Choroid plexus epithelial cell (primary cell): ENCODE data around the gene DIAPH3.
A peak's percentile ranks its signal among the peaks of the same experiment; 100 is the strongest.

Experiments
- DNase-seq: peaks from one replicate; pipeline ENCODE4 v3.0.0-alpha.2; 2010; ENCODE audit warnings: low read depth
- H3K4me3 ChIP-seq: 2 replicates; pipeline ENCODE4 v1.5.1; 2011; ENCODE audit warnings: low read depth, mild to moderate bottlenecking, control low read depth, low read length, moderate library complexity
- TF ChIP-seq, protein P1 (sequence below): conservative IDR thresholded peaks from 2 replicates; pipeline ENCODE4 v1.5.1; 2011; ENCODE audit warnings: low read depth, mild to moderate bottlenecking, control low read depth, inconsistent platforms, low read length, moderate library complexity

DIAPH3 gene

DNA sequence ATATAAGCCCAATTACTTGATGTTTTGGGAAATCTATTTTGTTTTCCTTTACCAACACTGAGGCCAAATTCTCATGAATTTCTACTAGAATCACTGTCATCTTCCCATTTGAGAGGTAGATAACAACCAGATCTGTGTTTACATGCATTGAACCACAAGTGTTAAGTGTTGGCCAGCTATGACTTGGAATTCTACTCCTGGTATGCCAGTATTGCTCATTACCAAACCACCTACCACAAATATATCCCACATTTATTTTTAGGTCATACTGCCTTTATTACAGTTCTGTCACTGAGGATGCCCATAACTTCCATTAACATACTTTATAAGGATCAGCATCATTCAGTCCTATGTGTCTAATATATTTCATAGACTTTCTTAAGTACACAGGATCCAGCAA, 328.9 kb downstream of the DIAPH3 start:
- peak; percentile 38 for DNase-seq
- TF ChIP-seq, protein P1, sequence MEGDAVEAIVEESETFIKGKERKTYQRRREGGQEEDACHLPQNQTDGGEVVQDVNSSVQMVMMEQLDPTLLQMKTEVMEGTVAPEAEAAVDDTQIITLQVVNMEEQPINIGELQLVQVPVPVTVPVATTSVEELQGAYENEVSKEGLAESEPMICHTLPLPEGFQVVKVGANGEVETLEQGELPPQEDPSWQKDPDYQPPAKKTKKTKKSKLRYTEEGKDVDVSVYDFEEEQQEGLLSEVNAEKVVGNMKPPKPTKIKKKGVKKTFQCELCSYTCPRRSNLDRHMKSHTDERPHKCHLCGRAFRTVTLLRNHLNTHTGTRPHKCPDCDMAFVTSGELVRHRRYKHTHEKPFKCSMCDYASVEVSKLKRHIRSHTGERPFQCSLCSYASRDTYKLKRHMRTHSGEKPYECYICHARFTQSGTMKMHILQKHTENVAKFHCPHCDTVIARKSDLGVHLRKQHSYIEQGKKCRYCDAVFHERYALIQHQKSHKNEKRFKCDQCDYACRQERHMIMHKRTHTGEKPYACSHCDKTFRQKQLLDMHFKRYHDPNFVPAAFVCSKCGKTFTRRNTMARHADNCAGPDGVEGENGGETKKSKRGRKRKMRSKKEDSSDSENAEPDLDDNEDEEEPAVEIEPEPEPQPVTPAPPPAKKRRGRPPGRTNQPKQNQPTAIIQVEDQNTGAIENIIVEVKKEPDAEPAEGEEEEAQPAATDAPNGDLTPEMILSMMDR = no peak
- no peak overlapping the region for H3K4me3 ChIP-seq

DNA sequence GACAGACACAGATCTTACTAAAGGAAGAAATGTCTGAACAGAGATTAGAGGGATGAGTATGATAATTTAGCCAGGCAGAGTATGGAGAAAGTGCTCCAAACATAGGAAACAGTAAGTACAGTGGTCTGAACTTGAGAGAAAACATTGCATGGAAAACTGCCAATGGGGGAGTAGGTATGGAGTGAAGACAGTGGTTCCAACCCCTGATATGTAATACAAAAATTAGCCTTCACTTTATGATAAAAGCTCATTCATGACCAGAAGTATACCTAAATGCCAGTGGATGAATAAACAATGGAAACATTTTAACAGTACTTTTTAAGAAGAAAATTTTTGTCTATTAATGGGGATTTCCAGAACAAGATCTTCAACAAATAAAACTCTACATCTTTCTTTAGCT, 334.0 kb downstream of the DIAPH3 start:
- TF ChIP-seq, protein P1 = no peak

DNA sequence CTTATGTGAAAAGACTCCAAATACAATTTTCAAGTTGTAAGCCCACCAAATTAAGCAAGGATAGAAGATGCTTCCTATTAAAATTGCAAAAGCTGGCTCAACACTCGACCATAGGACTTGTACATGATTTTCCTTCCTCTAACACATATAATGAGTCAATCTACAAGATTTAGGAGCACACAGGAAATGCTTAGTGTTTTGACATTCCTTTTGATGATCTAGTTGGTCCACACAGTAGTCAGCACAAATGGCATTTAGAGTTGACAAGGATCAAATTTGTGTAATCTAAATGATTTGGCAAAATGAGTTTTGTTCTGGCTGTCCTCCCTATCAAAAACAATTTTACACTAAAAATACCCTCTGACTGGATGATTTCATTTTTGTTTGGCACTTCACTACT, 340.2 kb downstream of the DIAPH3 start:
- TF ChIP-seq, protein P1 = no peak

More for the DNA sequence above, 334.0 kb downstream of the DIAPH3 start:
- DNase-seq = no peak
- H3K4me3 ChIP-seq = no peak overlapping the region

DNA sequence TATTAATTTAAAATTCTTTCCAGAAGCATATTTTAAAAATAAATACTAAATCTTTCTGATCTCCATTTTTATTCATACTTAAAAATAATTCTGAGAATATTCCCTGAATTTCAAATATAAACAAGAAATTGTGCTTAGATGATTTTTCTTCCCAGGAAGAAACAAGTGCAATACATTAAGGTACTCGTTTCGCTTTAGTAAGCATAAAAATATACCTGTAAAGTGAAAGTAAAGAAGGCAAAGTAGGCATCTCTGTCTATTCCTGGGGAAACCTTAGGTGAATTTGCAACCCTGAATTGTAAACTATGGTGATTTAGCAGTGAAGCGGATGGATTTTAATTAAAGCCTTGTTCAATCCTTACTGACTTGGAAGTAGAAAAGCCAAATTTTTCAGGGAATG, 354.2 kb downstream of the DIAPH3 start:
- DNase-seq = no peak
- TF ChIP-seq, protein P1 = no peak
- H3K4me3 ChIP-seq = no peak overlapping the region

More for the DNA sequence above, 340.2 kb downstream of the DIAPH3 start:
- no peak overlapping the region for H3K4me3 ChIP-seq
- peak; percentile 68 for DNase-seq

DNA sequence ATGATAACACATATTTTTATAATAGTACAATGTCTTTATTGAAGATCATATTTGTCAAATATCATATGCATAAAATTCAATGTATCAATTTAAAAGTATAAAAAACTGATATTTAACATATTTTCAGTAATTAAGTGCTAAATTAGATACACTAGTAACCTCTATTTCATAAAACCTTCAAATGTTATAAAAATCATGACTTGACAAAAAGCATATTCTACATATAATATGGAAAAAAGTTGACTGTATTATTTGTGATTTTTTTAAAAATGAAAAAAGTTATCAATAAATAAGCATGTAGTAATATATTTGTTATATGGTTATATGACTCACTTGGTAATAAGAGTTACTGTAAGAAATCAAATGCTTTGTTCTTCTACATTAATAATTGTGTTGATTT, 356.9 kb downstream of the DIAPH3 start:
- TF ChIP-seq, protein P1 = no peak
- no peak for DNase-seq

DNA sequence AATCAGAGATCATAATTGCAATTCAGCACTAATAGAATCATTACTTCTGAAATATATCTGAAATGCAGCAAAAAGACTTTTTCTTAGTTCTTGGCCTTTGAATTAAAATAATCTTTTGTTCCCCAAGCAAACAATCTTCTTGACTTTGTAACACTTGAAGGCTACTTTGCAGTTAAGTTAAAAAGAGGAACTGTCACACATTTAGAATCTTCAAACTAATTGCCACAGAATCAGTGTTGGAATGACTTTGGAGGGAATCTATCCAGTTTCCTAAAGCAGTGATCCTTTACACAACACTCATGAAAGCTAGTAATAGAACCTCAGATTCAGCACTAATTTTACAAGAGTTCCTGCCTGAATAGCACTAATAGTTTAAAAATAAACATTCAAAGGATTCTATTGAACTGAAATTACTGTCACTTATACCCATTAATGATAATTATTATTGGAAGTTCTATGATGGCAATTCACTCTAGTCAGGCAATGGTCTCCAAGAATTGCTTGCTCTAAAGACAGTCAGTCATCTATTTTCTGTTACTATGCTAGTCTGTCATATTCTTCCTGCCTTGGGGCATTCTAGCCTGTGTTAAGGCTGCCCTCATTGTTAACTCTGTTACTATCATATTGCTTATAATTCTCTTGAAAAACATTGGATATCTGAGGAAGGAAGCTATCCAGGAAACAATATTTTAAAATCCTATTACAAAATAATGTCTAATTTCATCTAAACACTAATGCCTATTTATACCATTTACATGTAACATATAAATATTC, 362.4 kb downstream of the DIAPH3 start:
- no peak overlapping the region for H3K4me3 ChIP-seq
- TF ChIP-seq, protein P1 = no peak
- no peak for DNase-seq

More for the DNA sequence above, 356.9 kb downstream of the DIAPH3 start:
- H3K4me3 ChIP-seq = no peak overlapping the region

DNA sequence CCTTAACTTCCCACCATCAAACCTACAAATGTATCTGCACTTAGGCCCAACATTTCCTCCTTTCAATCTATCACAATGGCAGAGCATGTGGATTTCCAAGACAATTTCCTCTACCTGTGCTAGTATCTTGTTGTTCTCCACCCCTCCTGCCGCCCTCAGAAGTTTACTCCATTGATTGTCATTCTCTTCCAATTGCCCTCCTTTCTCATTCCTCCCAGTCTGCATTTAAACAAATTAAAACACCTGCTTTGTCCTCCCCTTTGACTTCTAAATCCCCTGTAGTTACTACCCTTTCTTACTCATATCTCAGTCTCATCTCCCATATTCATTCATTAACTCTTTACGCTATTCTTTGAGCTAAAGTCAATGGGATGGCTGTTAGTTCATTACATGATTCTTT, 370.6 kb downstream of the DIAPH3 start:
- no peak for DNase-seq

More for the DNA sequence above, 370.6 kb downstream of the DIAPH3 start:
- TF ChIP-seq, protein P1 = no peak
- H3K4me3 ChIP-seq = no peak overlapping the region
